GM11168 (cell line): ENCODE data around the gene TANGO6.

Experiments
- in situ Hi-C: fragments of 300-500 bp; cut with MboI; formaldehyde crosslinking; loops from one replicate; pipeline ENCODE4 v1.12.0; 2022; ENCODE audit warnings: low sequenced_read_pairs; ENCODE audit not compliant: unreplicated experiment

The TANGO6 gene

DNA sequence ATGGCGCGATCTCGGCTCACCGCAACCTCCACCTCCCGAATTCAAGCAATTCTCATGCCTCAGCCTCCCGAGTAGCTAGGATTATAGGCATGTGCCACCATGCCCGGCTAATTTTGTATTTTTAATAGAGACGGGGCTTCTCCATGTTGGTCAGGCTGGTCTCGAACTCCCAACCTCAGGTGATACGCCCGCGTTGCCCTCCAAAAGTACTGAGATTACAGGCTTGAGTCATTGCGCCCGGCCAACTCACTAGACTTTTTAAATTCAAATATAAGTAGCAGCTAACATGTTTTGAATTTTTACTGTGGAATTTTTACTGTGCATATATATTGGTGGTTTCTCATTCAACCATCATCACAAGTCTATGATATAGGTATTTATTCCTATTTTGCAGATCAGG, 281.6 kb downstream of the TANGO6 start:
- in situ Hi-C loops = loop anchor here (10.0 to 25.0 kb wide), 2 partner anchors 270 to 413 kb away; no protein-coding TSS in a partner anchor

DNA sequence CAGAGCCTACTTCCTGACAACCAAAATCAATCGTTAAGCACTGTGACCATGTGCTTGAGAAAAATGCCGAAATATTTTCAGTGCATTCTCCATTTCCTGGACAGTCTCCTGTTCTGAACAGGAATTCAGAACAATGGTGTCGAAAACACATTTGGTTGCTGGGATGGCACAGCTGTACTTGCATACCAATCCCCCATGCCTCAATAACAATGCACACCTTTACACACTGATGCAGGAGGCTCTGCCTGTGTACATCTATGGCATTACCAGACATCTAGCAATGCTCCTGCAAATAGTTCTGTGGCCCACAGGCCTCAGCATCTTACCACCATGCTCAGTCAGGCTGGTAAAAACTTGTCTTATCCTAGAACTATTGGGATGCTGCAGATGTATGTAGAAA, 282.9 kb downstream of the TANGO6 start:
- in situ Hi-C loops = loop anchor here (10.0 kb wide), 1 partner anchor 271 kb away; no protein-coding TSS in a partner anchor

DNA sequence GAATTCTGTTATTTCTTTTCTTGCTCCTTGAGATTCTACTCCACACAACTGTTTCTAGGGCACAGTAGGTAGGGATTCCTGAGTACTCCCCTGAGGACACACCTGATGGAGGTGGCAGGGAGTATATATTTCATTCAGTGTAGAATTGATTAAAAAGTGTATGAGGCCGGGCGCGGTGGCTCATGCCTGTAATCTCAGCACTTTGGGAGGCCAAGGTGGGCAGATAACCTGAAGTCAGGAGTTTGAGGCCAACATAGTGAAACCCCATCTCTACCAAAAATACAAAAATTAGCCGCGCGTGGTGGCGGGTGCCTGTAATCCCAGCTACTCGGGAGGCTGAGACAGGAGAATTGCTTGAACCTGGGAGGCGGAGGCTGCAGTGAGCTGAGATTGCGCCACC, 283.5 kb downstream of the TANGO6 start:
- in situ Hi-C loops = loop anchor here (10.0 kb wide), 1 partner anchor 272 kb away; no protein-coding TSS in a partner anchor

DNA sequence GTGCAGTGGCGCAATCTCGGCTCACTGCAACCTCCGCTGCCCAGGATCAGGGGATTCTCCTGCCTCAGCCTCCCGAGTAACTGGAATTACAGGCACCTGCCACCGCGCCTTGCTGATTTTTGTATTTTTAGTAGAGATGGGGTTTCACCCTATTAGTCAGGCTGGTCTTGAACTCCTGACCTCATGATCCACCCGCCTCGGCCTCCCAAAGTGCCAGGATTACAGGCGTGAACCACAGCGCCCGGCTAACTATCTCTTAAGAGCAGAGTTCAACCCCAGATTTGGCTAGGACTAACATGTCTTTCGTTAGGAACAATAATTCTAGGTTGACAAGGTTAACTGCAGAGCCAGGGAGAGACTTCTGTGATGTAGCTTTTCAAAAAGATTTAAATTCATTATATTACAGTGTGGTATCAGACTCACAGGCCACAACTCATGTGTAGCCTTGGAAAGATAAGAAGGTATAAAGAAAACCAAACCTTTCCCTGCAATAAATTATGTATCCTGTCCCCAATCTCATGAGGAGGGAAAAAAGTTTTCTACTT, 284.7 kb downstream of the TANGO6 start:
- in situ Hi-C loops = loop anchor here (10.0 kb wide), 1 partner anchor 273 kb away; no protein-coding TSS in a partner anchor

DNA sequence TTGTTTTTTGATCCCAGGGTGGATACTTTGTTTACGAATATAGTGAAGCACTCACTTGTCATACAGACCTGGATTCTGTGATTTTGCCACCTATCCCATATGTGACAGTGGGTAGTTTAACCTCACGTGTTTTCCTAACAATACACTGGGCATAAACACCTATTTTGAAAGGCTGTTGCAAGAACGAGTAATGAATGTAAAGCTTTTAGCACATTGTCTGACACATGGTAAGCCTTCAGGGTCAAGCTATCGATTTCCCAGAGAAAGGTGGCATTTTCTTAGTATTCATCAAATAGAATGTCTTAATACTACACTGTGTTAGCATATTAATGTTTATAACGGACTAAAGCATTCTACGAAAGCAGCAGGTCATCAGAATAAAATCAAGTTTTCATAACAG, 287.1 kb downstream of the TANGO6 start:
- in situ Hi-C loops = no loop called here

DNA sequence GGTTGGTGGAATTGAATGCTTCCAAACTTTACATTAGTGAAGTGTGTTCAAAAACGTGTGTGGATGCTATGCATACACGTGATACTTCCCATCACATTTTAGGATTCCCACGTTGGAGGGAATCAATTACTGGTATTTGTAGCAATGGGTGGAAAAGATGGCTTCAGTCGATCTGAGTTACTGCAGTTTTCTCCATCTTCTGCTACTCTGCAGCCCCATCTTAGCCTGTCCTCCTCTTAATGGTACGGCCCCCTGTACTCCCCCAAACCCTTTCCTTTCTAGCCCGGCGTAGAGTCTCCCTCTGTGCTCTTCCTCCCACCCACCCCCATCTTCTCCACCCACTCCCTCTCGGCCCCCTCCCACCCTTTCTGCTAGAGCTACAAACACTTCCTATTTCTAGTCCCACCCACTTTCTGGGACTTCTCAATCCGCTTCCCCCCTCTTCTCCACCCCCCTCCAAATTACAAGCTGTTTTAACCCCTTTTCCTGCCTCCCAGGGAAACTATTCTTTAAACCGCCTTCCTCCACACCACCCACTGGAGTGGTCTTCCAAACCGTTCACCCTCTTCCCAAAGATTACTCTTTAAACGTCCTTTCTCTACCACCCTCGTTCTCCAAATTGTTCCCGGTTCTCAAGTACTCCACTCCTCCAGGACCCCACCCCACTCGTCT, 288.0 kb downstream of the TANGO6 start:
- in situ Hi-C loops = no loop called here

DNA sequence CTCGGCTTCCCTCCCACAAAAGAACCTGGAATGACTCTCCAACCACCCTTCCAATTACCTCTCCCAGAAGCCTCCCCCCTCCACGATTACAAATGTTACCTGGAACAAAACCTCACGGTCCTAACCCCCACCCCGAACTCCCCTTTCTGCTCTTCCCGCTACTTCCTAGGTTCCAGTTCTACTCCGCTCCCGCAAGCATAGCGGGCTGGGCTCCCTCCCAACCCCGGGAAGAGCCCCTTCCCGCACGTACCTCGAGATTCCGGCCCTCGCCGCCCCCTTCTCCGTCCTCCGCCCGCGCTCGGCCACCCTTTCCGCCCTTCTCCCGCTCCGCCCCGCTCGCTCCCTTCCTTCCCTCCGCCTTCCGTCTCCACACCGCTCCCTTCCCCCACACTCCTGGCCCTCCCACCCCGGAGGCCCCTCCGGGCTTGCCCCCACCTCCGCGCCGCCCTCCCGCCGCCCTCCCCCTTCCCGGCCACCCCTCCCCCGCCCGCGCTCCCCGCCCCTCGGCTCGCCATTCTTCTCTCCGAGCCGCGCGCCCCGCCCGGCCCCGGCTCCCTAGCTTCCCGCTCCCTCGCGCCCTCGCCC, 288.6 kb downstream of the TANGO6 start:
- in situ Hi-C loops = no loop called here

DNA sequence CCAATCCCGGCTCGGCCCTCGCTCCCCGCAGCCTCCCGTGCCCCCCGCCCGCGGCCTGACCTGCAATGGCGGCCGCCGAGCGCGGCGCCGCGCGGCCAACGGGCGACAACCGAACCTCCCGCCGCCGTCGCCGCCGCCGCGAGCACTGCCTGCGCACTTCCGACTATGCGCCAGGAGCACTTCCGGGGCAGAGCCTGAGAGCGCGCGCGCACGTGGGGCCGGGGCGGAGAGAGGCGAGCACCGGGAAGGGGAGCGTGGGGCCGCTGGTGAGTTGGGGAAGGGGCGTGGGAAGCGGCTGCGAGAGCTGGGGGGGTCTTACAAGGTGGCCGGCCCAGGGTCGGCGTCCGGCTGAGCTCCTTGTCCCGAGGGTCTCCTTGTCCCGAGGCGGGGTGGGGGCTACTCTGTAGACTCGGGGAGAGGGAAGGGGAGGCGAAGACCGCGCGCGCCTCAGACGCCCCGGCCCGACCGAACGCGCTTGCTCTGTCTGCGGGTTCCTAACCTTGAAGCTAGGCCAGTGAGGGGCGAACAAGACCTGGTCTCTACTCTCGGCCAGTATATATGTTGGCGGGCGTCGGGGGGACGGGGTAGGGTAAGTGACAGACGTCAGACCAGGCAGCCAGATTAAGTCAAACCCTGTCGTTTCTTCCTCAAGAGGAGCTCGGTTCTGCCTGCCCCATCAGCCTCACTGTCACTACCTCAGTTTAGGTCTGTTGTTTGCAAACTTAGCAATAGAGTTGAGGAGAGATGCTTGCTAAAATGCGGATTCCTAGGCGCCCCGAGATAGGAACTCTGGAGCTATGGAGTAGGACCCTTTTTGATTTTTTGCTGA, 289.3 kb downstream of the TANGO6 start, which contains the start of the genes CHTF8 and UTP4:
CHTF8 (minus strand) TSS at position 165 of the 829 bp plus-strand sequence. CDS start 11,130 bp downstream, outside the sequence.
UTP4 (plus strand) TSS at position 226 of the 829 bp plus-strand sequence. CDS start 811 bp downstream, outside the sequence.
- in situ Hi-C loops = no loop called here

DNA sequence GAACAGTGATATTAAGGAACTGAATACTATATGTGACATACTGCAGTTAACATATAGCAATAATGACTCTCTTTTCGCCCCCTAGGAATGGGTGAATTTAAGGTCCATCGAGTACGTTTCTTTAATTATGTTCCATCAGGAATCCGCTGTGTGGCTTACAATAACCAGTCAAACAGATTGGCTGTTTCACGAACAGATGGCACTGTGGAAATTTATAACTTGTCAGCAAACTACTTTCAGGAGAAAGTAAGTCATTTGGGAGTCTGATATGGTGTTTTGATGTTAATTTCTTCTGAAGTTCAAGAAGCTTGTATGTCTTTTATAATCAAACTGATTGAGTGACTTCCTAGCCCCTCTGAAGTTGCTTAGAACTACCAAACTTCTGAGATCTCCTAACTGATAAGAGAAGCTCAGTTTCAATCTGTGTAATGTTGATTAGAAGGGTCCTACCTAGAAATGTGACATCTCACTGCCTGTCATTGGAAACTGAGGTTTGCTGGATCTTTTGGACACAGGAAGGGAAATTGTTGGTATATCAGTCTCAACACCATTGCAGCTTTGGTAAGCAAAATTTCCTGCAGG, 290.1 kb downstream of the TANGO6 start:
- in situ Hi-C loops = no loop called here
